ENCODE results near the gene MIB1. TPM values are rescaled to one million over a fixed set of nuclear protein-coding genes. Genes with fewer than 3 reads are reported as not detected.

The MIB1 gene
- total and polyA plus RNA-seq, 2 donors (not counting 1 experiment from before 2014, with no cell fraction given) = 1.8 to 25.5 TPM

- no peaks in the 10 kb centered on the region for H3K36me3 ChIP-seq (replicated peaks in 1 of 2; ENCODE audit: control extremely low read depth in 1 of 2, control insufficient read depth in 1 of 2, extremely low read depth in 1 of 2, insufficient read depth in 2 of 2, low read length in 1 of 2)
- no peaks in the 10 kb centered on the region for H4K20me1 ChIP-seq (ENCODE audit: control insufficient read depth, insufficient read depth, low read length, poor library complexity, severe bottlenecking)
- H3K27me3 Mint-ChIP-seq = peaks cover 11% of the 10 kb centered on the region
- H3K9ac ChIP-seq (ENCODE audit: low read length) = no peak overlapping the region
- H3K27ac ChIP-seq (ENCODE audit: low read length in 2 of 2) = no peak overlapping the region
- H3K27me3 ChIP-seq (replicated peaks in 1 of 4; ENCODE audit: control extremely low read depth in 1 of 4, control insufficient read depth in 3 of 4, insufficient read depth in 4 of 4, low read length in 3 of 4) = peaks cover 0 to 3% (median 0%) of the 10 kb centered on the region in 4 experiments
- no peak overlapping the region for H3K4me3 Mint-ChIP-seq
- no peak overlapping the region for H3K4me2 ChIP-seq (replicated peaks; ENCODE audit: low read depth, low read length, poor library complexity, severe bottlenecking)
- intact Hi-C loops (cut with micrococcal nuclease) = no loop called here
- H3K4me1 Mint-ChIP-seq = no peaks in the 10 kb centered on the region
- peaks cover 0 to 3% (median 0%) of the 10 kb centered on the region in 3 donors for H3K9me3 ChIP-seq (ENCODE audit: control extremely low read depth in 1 of 3, control insufficient read depth in 2 of 3, insufficient read depth in 1 of 3, low read length in 2 of 3)
- DNase-seq (no peak), ATAC-seq (ENCODE audit: low read depth) (no peak)
- H3K9me3 Mint-ChIP-seq (ENCODE audit: insufficient read depth) = no peaks in the 10 kb centered on the region
- no peaks in the 10 kb centered on the region for H3K4me1 ChIP-seq (ENCODE audit: control insufficient read depth in 2 of 2, insufficient read depth in 2 of 2, low read length in 2 of 2)
- H3K4me3 ChIP-seq (ENCODE audit: control extremely low read depth in 1 of 5, extremely low read depth in 1 of 5, insufficient read depth in 1 of 5, low read depth in 2 of 5, low read length in 4 of 5) = no peak overlapping the region
- ChIA-PET POLR2A (no interaction called here), CTCF (no interaction called here)
- no peak overlapping the region for H3K27ac Mint-ChIP-seq
- H2AFZ ChIP-seq (ENCODE audit: insufficient read depth, low read depth, low read length, poor library complexity, severe bottlenecking) = no peak overlapping the region
- no peaks in the 10 kb centered on the region for H3K79me2 ChIP-seq (ENCODE audit: control insufficient read depth, insufficient read depth, low read length)
- TF ChIP-seq CTCF (IDR thresholded peaks at IDR 0.05) (no peak), EZH2 (IDR thresholded peaks at IDR 0.05; ENCODE audit: borderline replicate concordance, insufficient read depth, low read depth, low read length, poor library complexity, severe bottlenecking) (no peak)
Observed at GRCh38 chr18:21908711-21909110, 168.1 kb downstream of the MIB1 start.

- no peaks in the 10 kb centered on the region for H3K9me3 Mint-ChIP-seq (ENCODE audit: insufficient read depth)
- H3K4me3 Mint-ChIP-seq = no peak overlapping the region
- Histone ChIP-seq H3K4me1 (ENCODE audit: control insufficient read depth in 2 of 2, insufficient read depth in 2 of 2, low read length in 2 of 2) (no peaks in the 10 kb centered on the region), H4K20me1 (ENCODE audit: control insufficient read depth, insufficient read depth, low read length, poor library complexity, severe bottlenecking) (no peaks in the 10 kb centered on the region), H3K27ac (ENCODE audit: low read length in 2 of 2) (no peak overlapping the region), H3K9me3 (ENCODE audit: control extremely low read depth in 1 of 3, control insufficient read depth in 2 of 3, insufficient read depth in 1 of 3, low read length in 2 of 3) (peaks cover 0 to 3% (median 0%) of the 10 kb centered on the region in 3 donors), H3K9ac (ENCODE audit: low read length) (no peak overlapping the region), H3K4me3 (ENCODE audit: control extremely low read depth in 1 of 5, extremely low read depth in 1 of 5, insufficient read depth in 1 of 5, low read depth in 2 of 5, low read length in 4 of 5) (no peak overlapping the region), H3K36me3 (replicated peaks in 1 of 2; ENCODE audit: control extremely low read depth in 1 of 2, control insufficient read depth in 1 of 2, extremely low read depth in 1 of 2, insufficient read depth in 2 of 2, low read length in 1 of 2) (no peaks in the 10 kb centered on the region), H3K79me2 (ENCODE audit: control insufficient read depth, insufficient read depth, low read length) (no peaks in the 10 kb centered on the region), H2AFZ (ENCODE audit: insufficient read depth, low read depth, low read length, poor library complexity, severe bottlenecking) (no peak overlapping the region), H3K4me2 (replicated peaks; ENCODE audit: low read depth, low read length, poor library complexity, severe bottlenecking) (no peak overlapping the region), H3K27me3 (replicated peaks in 1 of 4; ENCODE audit: control extremely low read depth in 1 of 4, control insufficient read depth in 3 of 4, insufficient read depth in 4 of 4, low read length in 3 of 4) (peaks cover 0 to 5% (median 1%) of the 10 kb centered on the region in 4 experiments)
- DNase-seq = no peak
- TF ChIP-seq EZH2 (IDR thresholded peaks at IDR 0.05; ENCODE audit: borderline replicate concordance, insufficient read depth, low read depth, low read length, poor library complexity, severe bottlenecking) = no peak
- intact Hi-C loops (cut with micrococcal nuclease) = no loop called here
- peaks cover 14% of the 10 kb centered on the region for H3K27me3 Mint-ChIP-seq
- WGBS (ENCODE audit: insufficient coverage) = 88% methylated on average over 3 of the region's 5 CpGs
- no peaks in the 10 kb centered on the region for H3K4me1 Mint-ChIP-seq
- CTCF ChIA-PET = no interaction called here
- POLR2A ChIA-PET = no interaction called here
- ATAC-seq (ENCODE audit: low read depth) = no peak
- H3K27ac Mint-ChIP-seq = no peak overlapping the region
Observed at GRCh38 chr18:21910906-21911305, 170.3 kb downstream of the MIB1 start.
